ENCODE results near the gene GPR31.

DNA sequence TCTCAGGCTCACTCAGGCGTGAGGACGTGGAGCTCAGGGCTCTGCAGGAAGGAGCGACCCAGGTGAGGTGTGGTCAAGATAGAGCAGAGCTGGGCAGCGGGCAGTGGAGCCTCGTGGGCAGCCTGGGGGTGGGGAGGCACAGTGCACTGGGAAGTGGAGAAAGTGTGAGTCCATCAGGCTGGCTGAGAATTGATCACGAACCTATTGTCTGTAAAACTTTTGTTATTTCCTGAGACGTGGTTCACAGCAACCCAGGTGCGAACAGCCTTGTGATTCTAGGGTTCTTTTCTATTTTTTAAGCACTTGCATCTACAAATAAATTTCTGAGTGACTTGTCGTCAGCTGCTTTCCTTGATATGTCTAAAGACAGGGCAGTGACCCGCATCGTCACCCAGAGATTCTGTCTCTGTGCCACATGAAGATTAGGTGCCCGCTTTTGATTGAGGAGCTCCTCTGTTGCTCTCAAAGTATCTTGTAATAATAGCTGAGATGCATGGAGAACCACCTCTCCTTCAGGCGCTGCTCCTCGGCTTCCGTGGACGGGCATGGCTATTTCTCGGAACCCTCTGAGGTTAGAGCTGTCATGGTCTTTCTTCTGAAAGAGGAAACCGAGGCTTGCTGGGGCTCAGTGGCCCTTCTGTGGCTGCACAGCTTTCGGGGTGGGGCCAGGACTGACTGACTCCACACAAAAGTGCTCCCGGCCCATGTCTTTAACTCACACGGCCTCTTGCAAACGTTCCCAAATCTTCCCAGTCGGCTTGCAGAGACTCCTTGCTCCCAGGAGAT, 35.5 kb downstream of the GPR31 start:
- TF ChIP-seq POLR2A (IDR thresholded peaks at IDR 0.05; ENCODE audit: low read depth, low read length), result no peak
- TF ChIP-seq SPI1 (IDR thresholded peaks at IDR 0.05; ENCODE audit: low read depth, low read length), result no peak
- TF ChIP-seq POLR2AphosphoS5 (IDR thresholded peaks at IDR 0.05; ENCODE audit: low read depth, low read length), result no peak
- no peak for TF ChIP-seq TAF1 (IDR thresholded peaks at IDR 0.05; ENCODE audit: low read depth, low read length)
- TF ChIP-seq PAX5 (IDR thresholded peaks at IDR 0.05; ENCODE audit: insufficient read depth, low read length, severe bottlenecking), result no peak
- TF ChIP-seq POU2F2 (IDR thresholded peaks at IDR 0.05; ENCODE audit: low read depth, low read length), result no peak

All from GM12891 (cell line).